T-cell (primary cell): ENCODE results near the gene GRIK4. TPM values are rescaled to one million over a fixed set of nuclear protein-coding genes. Genes with fewer than 3 reads are reported as not detected.

Source experiments
- ATAC-seq, 4 experiments: fragments of 200-7000 bp in 3 of 4; fragments of 150-1000 bp in 1 of 4; cut with Tn5 transposase; replicated peaks in 1 of 4; 1 replicate in 3 of 4; 2 replicates in 1 of 4; pipeline ENCODE4 v1.10.0; 2021; ENCODE audit warnings: moderate library complexity in 3 of 4, mild to moderate bottlenecking in 2 of 4, moderate number of reproducible peaks in 1 of 4
- CTCF ChIA-PET, 2 donors: fragments of 300-600 bp; sonication (Branson Sonifier 250); formaldehyde crosslinking; loops; one replicate each; lab custom pipeline; 2022; ENCODE audit warnings: antibody characterized with exemption in 2 of 2; lab: Charles Lee
- POLR2A ChIA-PET, 2 donors: fragments of 300-600 bp; sonication (Branson Sonifier 250); formaldehyde crosslinking; loops; one replicate each; lab custom pipeline; 2022; ENCODE audit warnings: antibody characterized with exemption in 2 of 2; lab: Charles Lee
- DNase-seq, 35 experiments: peaks; one replicate each; pipeline versions ENCODE4 v3.0.0 to v3.0.0-alpha.2; 2013 to 2023
- H3K27ac ChIP-seq: one replicate; pipeline ENCODE4 v1.5.1; 2013; ENCODE audit warnings: low read length
- H3K27me3 ChIP-seq, 2 experiments: replicated peaks in 1 of 2; 1 replicate in 1 of 2; 2 replicates in 1 of 2; pipeline versions ENCODE4 v1.6.1 to v1.7.0; 2013; ENCODE audit warnings: low read length in 1 of 2, mixed read lengths in 1 of 2; ENCODE audit not compliant: control insufficient read depth in 2 of 2, insufficient read depth in 2 of 2; ENCODE audit errors: extremely low read depth in 1 of 2
- H3K36me3 ChIP-seq, 2 donors: 1 replicate in 1 of 2; 2 replicates in 1 of 2; pipeline versions ENCODE4 v1.6.1 to v1.7.0; 2013; ENCODE audit warnings: low read length in 1 of 2; ENCODE audit not compliant: control insufficient read depth in 2 of 2, insufficient read depth in 1 of 2; ENCODE audit errors: extremely low read depth in 1 of 2
- H3K4me1 ChIP-seq, 2 experiments: 1 replicate in 1 of 2; 2 replicates in 1 of 2; pipeline versions ENCODE4 v1.6.1 to v1.7.0; 2013; ENCODE audit warnings: low read length in 2 of 2, mixed read lengths in 1 of 2; ENCODE audit not compliant: insufficient read depth in 2 of 2, control insufficient read depth in 1 of 2; ENCODE audit errors: extremely low read depth in 1 of 2
- H3K4me3 ChIP-seq, 2 donors: 1 replicate in 1 of 2; 2 replicates in 1 of 2; pipeline versions ENCODE4 v1.5.1 to v1.7.0; 2013; ENCODE audit warnings: mild to moderate bottlenecking in 2 of 2, low read length in 1 of 2, moderate library complexity in 1 of 2; ENCODE audit not compliant: control insufficient read depth in 1 of 2; ENCODE audit errors: extremely low read depth in 1 of 2
- H3K9me3 ChIP-seq: 2 replicates; pipeline ENCODE4 v1.7.0; 2013
- H3K27ac Mint-ChIP-seq, 2 donors: one replicate each; pipeline ENCODE4 v1.8.0; 2020 to 2021; ENCODE audit warnings: mild to moderate bottlenecking in 2 of 2, mixed read lengths in 2 of 2
- H3K27me3 Mint-ChIP-seq, 2 donors: one replicate each; pipeline ENCODE4 v1.8.0; 2021 to 2022; ENCODE audit warnings: mixed read lengths in 2 of 2
- H3K36me3 Mint-ChIP-seq: one replicate; pipeline ENCODE4 v1.8.0; 2021; ENCODE audit warnings: mixed read lengths
- H3K4me1 Mint-ChIP-seq, 3 donors: one replicate each; pipeline ENCODE4 v1.8.0; 2020 to 2022; ENCODE audit warnings: mixed read lengths in 3 of 3, mild to moderate bottlenecking in 1 of 3
- H3K4me3 Mint-ChIP-seq, 3 donors: one replicate each; pipeline ENCODE4 v1.8.0; 2020 to 2022; ENCODE audit warnings: mild to moderate bottlenecking in 3 of 3, mixed read lengths in 3 of 3, moderate library complexity in 3 of 3
- H3K9me3 Mint-ChIP-seq, 3 donors: one replicate each; pipeline ENCODE4 v1.8.0; 2020 to 2022; ENCODE audit warnings: mixed read lengths in 3 of 3
- WGBS: methylation state at CpG from one replicate; pipeline ENCODE4 v1.1.5; 2013; ENCODE audit warnings: missing lambda C conversion rate; ENCODE audit not compliant: insufficient coverage; 5-methylcytosine and 5-hydroxymethylcytosine counted together
- total RNA-seq, 35 experiments: library from RNA in 6 of 35; stranded (reverse) in 6 of 35; fragments of 120-200 nt in 1 of 35; gene quantifications; one replicate each; pipeline versions ENCODE4 v1.2.1 to v1.2.4 and lab custom pipeline; 2013 to 2026

Gene GRIK4
- total RNA-seq, 5 donors from 2014 or later (not counting 1 experiment from before 2014, with no cell fraction given), result 0.09 TPM; not detected in 4

GRCh38 chr11:120696597-120697218 is 185.2 kb downstream of the GRIK4 start:
- no peaks in the 10 kb centered on the region for H3K9me3 Mint-ChIP-seq
- H3K4me1 ChIP-seq, result no peaks in the 10 kb centered on the region
- peaks cover 25 to 34% of the 10 kb centered on the region in 2 donors for H3K27me3 Mint-ChIP-seq
- H3K4me3 Mint-ChIP-seq, result no peak overlapping the region
- no peak overlapping the region for H3K27ac ChIP-seq
- ATAC-seq, result no peak
- no peaks in the 10 kb centered on the region for H3K4me1 Mint-ChIP-seq
- peaks cover 0 to 23% of the 10 kb centered on the region in 2 experiments for H3K27me3 ChIP-seq
- no peak overlapping the region for H3K27ac Mint-ChIP-seq
- H3K36me3 Mint-ChIP-seq, result no peaks in the 10 kb centered on the region
- no peak for DNase-seq
- WGBS, result 78% methylated on average over 6 of the region's 11 CpGs
- no peaks in the 10 kb centered on the region for H3K9me3 ChIP-seq
- H3K4me3 ChIP-seq, result no peak overlapping the region
- H3K36me3 ChIP-seq, result no peaks in the 10 kb centered on the region
- CTCF ChIA-PET, result no interaction called here
- POLR2A ChIA-PET, result no interaction called here

GRCh38 chr11:120698918-120699317 is 187.4 kb downstream of the GRIK4 start:
- Mint-ChIP-seq H3K4me1 (no peaks in the 10 kb centered on the region), H3K27ac (no peak overlapping the region), H3K36me3 (no peaks in the 10 kb centered on the region), H3K9me3 (no peaks in the 10 kb centered on the region), H3K4me3 (no peak overlapping the region), H3K27me3 (peaks cover 10 to 17% of the 10 kb centered on the region in 2 donors)
- no peak overlapping the region for H3K27ac ChIP-seq
- no peaks in the 10 kb centered on the region for H3K9me3 ChIP-seq
- no peaks in the 10 kb centered on the region for H3K4me1 ChIP-seq
- ATAC-seq (no peak), DNase-seq (no peak)
- peaks cover 0 to 17% of the 10 kb centered on the region in 2 experiments for H3K27me3 ChIP-seq
- H3K4me3 ChIP-seq, result no peak overlapping the region
- no peaks in the 10 kb centered on the region for H3K36me3 ChIP-seq
- 77% methylated on average over 6 of the region's 6 CpGs for WGBS
- CTCF ChIA-PET, result no interaction called here
- POLR2A ChIA-PET, result no interaction called here

GRCh38 chr11:120702656-120703055 is 191.1 kb downstream of the GRIK4 start:
- no CpG with 5 or more reads among the region's 3 CpGs for WGBS
- no peak overlapping the region for H3K4me3 ChIP-seq
- Mint-ChIP-seq H3K27ac (no peak overlapping the region), H3K36me3 (no peaks in the 10 kb centered on the region), H3K9me3 (peaks cover 1 to 9% (median 1%) of the 10 kb centered on the region in 3 donors), H3K4me1 (no peaks in the 10 kb centered on the region), H3K27me3 (peaks cover 11 to 19% of the 10 kb centered on the region in 2 donors), H3K4me3 (no peak overlapping the region)
- H3K36me3 ChIP-seq, result no peaks in the 10 kb centered on the region
- H3K4me1 ChIP-seq, result no peaks in the 10 kb centered on the region
- ATAC-seq (no peak), DNase-seq (no peak)
- peaks cover 0 to 4% of the 10 kb centered on the region in 2 experiments for H3K27me3 ChIP-seq
- ChIA-PET POLR2A (no interaction called here), CTCF (interaction anchor here in 1 of 2 donors (0.7 kb wide), 1 partner anchor 24 kb away, joined by 3 read pairs; no protein-coding TSS in a partner anchor)
- no peaks in the 10 kb centered on the region for H3K9me3 ChIP-seq
- no peak overlapping the region for H3K27ac ChIP-seq

GRCh38 chr11:120703358-120704152 is 192.0 kb downstream of the GRIK4 start:
- ChIA-PET POLR2A (no interaction called here), CTCF (interaction anchor here in 1 of 2 donors (0.6 kb wide), 2 partner anchors 19 to 253 kb away, joined by 3 read pairs; no protein-coding TSS in a partner anchor)
- Mint-ChIP-seq H3K27me3 (peaks cover 11 to 21% of the 10 kb centered on the region in 2 donors), H3K27ac (no peak overlapping the region), H3K4me1 (no peaks in the 10 kb centered on the region), H3K36me3 (no peaks in the 10 kb centered on the region), H3K9me3 (peaks cover 5 to 9% (median 7%) of the 10 kb centered on the region in 3 donors), H3K4me3 (no peak overlapping the region)
- Histone ChIP-seq H3K36me3 (no peaks in the 10 kb centered on the region), H3K9me3 (no peaks in the 10 kb centered on the region), H3K4me1 (no peaks in the 10 kb centered on the region), H3K27me3 (peaks cover 0 to 9% of the 10 kb centered on the region in 2 experiments), H3K27ac (no peak overlapping the region), H3K4me3 (no peak overlapping the region)
- no peak for ATAC-seq
- no CpG with 5 or more reads among the region's 9 CpGs for WGBS
- no peak for DNase-seq

GRCh38 chr11:120704256-120704750 is 192.8 kb downstream of the GRIK4 start:
- no peak overlapping the region for H3K27ac ChIP-seq
- Mint-ChIP-seq H3K4me3 (no peak overlapping the region), H3K4me1 (no peaks in the 10 kb centered on the region), H3K36me3 (no peaks in the 10 kb centered on the region), H3K27ac (no peak overlapping the region), H3K27me3 (peaks cover 6 to 21% of the 10 kb centered on the region in 2 donors), H3K9me3 (peaks cover 5 to 9% (median 7%) of the 10 kb centered on the region in 3 donors)
- H3K36me3 ChIP-seq, result no peaks in the 10 kb centered on the region
- WGBS, result 57% methylated on average over 1 of the region's 4 CpGs
- H3K4me3 ChIP-seq, result no peak overlapping the region
- no peak for DNase-seq
- POLR2A ChIA-PET, result no interaction called here
- H3K27me3 ChIP-seq, result peaks cover 0 to 12% of the 10 kb centered on the region in 2 experiments
- H3K4me1 ChIP-seq, result no peaks in the 10 kb centered on the region
- CTCF ChIA-PET, result interaction anchor here in 1 of 2 donors (0.6 to 0.7 kb wide), 2 partner anchors 10 to 19 kb away, joined by 3 read pairs; no protein-coding TSS in a partner anchor
- H3K9me3 ChIP-seq, result no peaks in the 10 kb centered on the region
- no peak for ATAC-seq

- Mint-ChIP-seq H3K4me1 (no peaks in the 10 kb centered on the region), H3K9me3 (peaks cover 5 to 9% (median 7%) of the 10 kb centered on the region in 3 donors), H3K27me3 (peaks cover 6 to 16% of the 10 kb centered on the region in 2 donors), H3K27ac (no peak overlapping the region), H3K36me3 (no peaks in the 10 kb centered on the region), H3K4me3 (no peak overlapping the region)
- no peak overlapping the region for H3K4me3 ChIP-seq
- H3K27me3 ChIP-seq, result peaks cover 0 to 12% of the 10 kb centered on the region in 2 experiments
- no peaks in the 10 kb centered on the region for H3K9me3 ChIP-seq
- 66% methylated on average over 5 of the region's 5 CpGs for WGBS
- CTCF ChIA-PET, result no interaction called here
- H3K27ac ChIP-seq, result no peak overlapping the region
- no peak for ATAC-seq
- POLR2A ChIA-PET, result no interaction called here
- no peaks in the 10 kb centered on the region for H3K36me3 ChIP-seq
- DNase-seq, result no peak
- H3K4me1 ChIP-seq, result no peaks in the 10 kb centered on the region
Measured at GRCh38 chr11:120706257-120706656, 194.7 kb downstream of the GRIK4 start.
